K562 (cell line): ENCODE results near the gene THEMIS.

Experiments used
- CTCF ChIP-seq, 3 experiments: IDR thresholded peaks in 2 of 3; conservative IDR thresholded peaks in 1 of 3; 2 replicates each; pipeline ENCODE4 v1.5.1; 2011 to 2012; ENCODE audit warnings: low read length in 3 of 3, mild to moderate bottlenecking in 3 of 3, control low read depth in 2 of 3, improper control_type of control experiment in 1 of 3, inconsistent platforms in 1 of 3, low read depth in 1 of 3, mixed read lengths in 1 of 3, moderate library complexity in 1 of 3; ENCODE audit not compliant: insufficient read depth in 2 of 3
- PKNOX1 ChIP-seq: fragments of 450-650 bp; IDR thresholded peaks from 2 replicates; pipeline ENCODE4 v1.6.1; 2016
- TAF1 ChIP-seq: IDR thresholded peaks from 2 replicates; pipeline ENCODE4 v1.6.1; 2011; ENCODE audit warnings: mild to moderate bottlenecking, low read length, moderate library complexity; ENCODE audit not compliant: insufficient read depth, control insufficient read depth, severe bottlenecking; ENCODE audit errors: extremely low read depth
- ZFX ChIP-seq: sonication (generic); formaldehyde crosslinking; IDR thresholded peaks from 2 replicates; pipeline ENCODE4 v1.8.0; 2022; ENCODE audit warnings: mild to moderate bottlenecking, missing genetic modification reagents, moderate library complexity
- ZNF77 ChIP-seq: fragments of 250-450 bp; sonication (Bioruptor Pico); IDR thresholded peaks from 2 replicates; pipeline ENCODE4 v1.5.0; 2020
- TF ChIP-seq, protein P1 (sequence below): sonication (generic); formaldehyde crosslinking; IDR thresholded peaks from 2 replicates; pipeline ENCODE4 v1.5.0; 2020; ENCODE audit warnings: missing genetic modification reagents

DNA sequence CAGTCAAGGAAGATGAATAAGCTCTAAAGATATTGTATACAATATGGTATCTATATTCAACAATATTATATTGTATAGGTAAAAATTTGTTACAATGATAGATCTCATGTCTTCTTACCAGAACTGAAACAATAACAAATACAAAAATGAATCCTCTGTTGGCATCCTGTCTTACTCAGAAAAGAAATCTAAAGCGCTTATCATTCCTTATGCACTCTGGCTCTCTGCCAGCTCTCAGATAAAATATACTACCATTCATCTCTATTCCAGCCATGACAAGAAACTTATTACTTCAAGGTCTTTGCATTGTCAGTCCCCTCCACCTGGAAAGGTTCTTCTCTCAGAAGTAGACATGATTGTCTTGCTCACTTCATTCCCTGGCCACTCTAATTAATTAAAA, 138.6 kb downstream of the THEMIS start:
- no peak for TF ChIP-seq CTCF (IDR thresholded peaks at IDR 0.05 in 2 of 3, conservative IDR thresholded peaks at IDR 0.05 in 1 of 3; ENCODE audit: insufficient read depth in 2 of 3, low read depth in 1 of 3, low read length in 3 of 3)
- TF ChIP-seq PKNOX1: no peak
- no peak for TF ChIP-seq TAF1
- TF ChIP-seq ZFX (CRISPR knock-in tag): no peak
- TF ChIP-seq, protein P1, sequence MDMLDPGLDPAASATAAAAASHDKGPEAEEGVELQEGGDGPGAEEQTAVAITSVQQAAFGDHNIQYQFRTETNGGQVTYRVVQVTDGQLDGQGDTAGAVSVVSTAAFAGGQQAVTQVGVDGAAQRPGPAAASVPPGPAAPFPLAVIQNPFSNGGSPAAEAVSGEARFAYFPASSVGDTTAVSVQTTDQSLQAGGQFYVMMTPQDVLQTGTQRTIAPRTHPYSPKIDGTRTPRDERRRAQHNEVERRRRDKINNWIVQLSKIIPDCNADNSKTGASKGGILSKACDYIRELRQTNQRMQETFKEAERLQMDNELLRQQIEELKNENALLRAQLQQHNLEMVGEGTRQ (CRISPR knock-in tag): no peak
- no peak for TF ChIP-seq ZNF77 (CRISPR knock-in tag)
